GM19351 (cell line): ENCODE data around the gene PNISR.
A peak's percentile ranks its signal among the peaks of the same experiment; 100 is the strongest.

Source experiments
- ATAC-seq: cut with Tn5 transposase; IDR thresholded peaks from one replicate; pipeline ENCODE4 v1.9.1; 2021; ENCODE audit warnings: mild to moderate bottlenecking, moderate library complexity; ENCODE audit not compliant: unreplicated experiment

Gene PNISR

DNA sequence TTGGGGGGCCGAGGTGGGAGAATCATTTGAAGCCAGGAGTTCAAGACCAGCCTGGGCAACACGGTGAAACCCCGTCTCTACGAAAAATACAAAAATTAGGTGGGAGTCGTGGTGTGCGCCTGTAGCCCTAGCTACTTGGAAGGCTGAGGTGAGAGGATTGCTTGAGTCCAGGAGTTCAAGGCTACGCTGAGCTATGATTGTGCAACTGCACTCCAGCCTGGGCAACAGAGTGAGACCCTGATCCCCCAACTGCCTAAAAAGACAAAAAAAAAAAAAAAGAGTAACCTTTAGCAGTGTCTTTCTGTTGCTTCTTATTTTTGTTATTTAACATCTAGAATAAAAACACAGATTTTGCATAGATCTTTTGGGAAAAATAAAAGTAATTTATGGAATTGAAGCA, 18.0 kb downstream of the PNISR start:
- no peak for ATAC-seq

DNA sequence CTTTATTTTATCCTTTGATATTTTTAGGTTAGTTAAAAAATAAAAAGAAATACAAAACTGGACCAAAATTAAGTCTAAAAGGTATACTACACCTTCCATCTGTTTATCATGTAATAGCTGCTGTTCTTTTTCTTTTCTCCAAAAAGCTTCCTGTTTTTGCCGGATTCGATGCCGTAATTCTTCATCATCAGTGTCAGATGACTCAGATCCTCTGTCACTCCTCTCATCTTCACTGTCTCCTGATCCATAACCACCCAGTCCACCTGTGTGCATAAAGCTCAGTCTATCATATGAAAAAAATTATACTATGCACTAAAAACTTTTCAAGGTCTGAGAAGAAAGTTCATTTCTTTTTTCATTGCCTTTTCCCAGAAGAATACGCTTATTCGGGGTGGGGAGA, 22.7 kb downstream of the PNISR start:
- ATAC-seq, result no peak

DNA sequence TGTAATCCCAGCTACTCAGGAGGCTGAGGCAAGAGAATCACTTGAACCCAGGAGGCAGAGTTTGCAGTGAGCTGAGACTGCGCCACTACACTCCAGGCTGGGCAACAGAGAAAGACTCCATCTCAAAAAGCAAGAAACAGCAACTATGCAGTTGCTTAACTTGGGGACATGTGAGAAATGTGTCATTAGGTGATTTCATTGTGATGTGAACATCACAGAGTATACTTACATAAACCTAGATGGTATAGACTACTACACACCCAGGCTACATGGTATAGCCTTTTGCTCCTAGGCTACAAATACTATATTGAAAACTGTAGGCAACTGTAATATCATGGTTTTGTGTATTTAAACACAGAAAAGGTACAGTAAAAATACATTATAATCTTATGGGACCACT, 27.8 kb downstream of the PNISR start:
- no peak for ATAC-seq

DNA sequence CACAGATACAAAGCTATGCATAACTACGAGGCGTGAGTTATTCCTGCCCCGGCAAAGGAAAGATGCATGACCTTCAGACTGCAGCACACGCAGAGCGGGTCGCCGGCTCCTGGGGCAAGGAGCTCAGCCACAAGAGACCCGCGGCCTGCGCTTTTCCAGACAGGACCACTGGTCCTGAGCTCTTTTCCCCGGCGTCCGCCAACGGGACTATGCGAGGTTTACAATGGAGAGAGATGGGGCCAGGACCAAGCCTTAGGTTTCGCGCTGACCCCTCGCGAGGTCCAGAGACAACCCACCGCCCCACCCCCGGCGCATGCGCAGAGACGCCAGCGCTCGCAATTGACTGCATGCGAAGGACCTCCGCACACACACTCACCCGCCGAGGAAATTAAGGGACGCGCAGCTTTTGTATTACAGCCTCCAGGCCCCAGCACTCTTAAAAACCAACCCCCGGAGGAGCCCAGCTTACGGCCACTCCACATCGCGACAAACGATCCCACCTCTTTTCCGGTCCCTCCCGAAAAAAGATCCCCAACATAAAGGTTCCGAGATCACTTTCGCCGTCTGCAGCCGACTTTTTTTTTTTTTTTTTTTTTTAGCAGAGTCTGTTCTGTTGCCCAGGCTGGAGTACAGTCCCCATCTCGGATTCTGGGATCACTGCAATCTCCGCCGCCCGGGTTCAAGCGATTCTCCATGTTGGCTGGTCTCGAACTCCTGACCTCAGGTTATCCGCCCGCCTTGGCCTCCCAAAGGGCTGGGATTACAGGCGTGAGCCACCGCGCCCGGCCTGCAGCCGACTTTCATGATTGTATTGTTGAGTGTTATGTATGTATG, 31.2 kb downstream of the PNISR start, which contains the start of gene COQ3:
Gene COQ3, minus strand, starts transcription at position 498 of the 834 bp plus-strand sequence. Its CDS starts 16 bp downstream, at position 482.
- peak; percentile 75 for ATAC-seq

DNA sequence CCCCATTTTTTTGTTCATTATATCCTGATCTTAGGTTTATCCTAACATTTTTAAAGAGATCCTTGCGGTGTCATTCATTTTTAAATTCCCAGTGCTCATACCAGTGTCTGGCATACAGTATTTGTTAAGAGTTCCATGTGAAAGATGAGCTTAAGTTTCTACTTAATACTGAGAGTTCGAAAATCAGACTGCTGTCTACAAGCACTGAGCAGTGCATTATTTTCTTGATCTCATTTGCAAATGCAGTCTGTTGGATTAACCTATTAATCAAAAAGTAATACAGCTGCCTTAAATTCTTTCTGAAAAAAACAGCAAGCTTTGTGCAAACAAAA, 31.8 kb downstream of the PNISR start:
- peak; percentile 32 for ATAC-seq

DNA sequence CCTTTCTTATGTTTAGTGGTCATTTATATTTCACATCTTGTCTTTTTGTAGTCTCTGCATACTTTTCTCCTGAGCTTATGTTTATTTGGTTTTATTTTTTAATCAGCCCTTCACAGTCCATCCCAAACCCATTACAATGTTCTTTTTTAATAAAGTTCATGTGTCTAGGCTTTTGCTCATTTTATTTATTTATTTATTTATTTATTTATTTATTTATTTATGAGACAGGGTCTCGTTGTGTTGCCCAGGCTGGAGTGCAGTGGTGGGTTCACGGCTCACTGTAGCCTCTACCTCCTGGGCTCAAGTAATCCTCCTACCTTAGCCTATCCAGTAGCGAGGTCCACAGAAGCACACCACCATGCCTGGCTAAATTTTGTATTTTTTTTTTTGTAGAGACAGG, 34.2 kb downstream of the PNISR start:
- ATAC-seq, result no peak

DNA sequence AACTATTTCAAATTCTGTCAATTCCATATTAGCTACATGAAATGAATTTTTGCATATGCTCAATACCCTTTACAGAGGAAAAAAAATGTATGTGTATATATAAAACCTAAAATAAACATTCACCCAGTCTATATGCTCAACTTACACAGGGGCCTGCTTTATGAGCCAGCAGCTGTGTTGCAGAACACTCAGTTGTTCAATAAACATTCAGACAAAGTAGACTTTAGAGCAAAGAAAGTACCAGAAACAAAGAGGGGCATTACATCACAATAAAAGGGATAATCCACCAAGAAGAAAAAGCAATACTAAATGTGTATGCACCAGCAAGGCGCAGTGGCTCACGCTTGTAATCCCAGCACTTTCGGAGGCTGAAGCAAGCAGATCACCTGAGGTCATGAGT, 40.6 kb downstream of the PNISR start:
- no peak for ATAC-seq

DNA sequence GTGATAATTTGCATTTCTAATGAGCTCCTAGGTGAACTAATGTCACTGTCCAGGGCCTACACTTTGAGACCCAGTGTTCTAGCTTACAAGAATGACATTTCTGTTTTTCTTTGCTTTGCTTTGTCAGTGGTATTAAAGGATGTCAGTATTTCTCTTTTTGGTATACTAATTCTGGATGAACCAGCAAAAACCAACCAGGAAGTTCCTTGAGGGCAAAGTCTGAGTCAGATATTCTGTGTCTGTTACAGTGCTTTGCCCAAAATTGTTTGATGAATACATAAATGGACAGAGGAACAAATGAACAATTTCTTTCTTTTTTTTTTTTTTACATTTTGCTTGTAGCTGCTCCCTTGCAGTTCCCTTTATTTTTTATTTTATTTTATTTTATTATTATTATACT, 46.5 kb downstream of the PNISR start:
- ATAC-seq, result no peak

DNA sequence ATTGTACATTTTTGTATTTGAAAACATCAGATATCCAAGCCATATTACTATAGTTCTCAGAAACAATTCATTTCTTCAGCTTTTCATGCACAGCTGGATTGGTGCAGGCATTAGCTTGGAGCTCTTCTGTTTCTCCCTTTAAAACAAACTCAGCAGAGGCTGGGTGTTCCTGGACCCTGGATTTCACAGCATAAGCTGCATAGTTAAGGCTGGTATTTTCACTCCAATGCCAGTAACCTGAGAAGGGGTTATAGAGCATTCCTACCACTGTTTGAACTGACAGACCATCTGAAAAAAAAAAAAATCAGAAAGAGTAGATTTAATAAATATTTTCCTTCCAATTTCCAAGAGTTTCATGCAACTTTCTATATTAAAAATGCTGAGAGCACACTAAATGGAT, 55.6 kb downstream of the PNISR start:
- ATAC-seq, result no peak

DNA sequence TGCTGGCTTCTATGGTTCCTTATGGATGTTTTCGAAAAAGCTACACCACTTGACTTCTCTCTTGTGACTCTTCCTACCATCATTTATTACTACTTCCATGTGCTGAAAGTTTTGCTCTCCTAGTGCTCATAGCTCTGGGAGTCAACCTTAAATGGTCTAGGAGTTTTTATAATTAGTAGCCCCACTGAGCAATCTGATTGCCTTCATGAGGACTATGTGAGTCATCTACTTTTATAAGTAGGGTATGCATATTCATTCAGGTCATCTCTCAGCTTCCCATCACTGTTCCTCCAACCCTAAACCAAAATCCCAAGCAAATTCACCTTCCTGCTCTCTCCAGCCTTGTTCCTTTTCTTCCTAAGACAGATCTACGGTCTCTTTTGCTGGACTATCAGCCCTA, 58.3 kb downstream of the PNISR start:
- ATAC-seq, result no peak

DNA sequence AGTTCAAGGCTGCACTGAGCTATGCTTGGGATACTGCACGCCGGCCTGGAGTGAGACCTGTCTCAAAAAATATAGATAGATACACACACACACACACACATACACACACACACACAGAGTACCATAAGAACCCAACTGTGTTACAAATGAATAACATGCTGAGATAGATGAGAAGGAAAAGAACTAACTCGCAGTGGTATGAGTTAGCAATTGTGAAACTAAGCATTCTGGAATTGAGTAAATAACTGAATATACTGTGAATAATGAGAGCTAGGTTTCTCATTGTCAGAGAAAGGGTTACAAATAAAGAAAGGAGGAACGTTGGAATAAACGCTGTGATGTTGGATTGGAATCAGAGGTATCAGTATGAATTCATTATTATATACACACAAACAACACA, 61.1 kb downstream of the PNISR start:
- peak; percentile 88 for ATAC-seq

DNA sequence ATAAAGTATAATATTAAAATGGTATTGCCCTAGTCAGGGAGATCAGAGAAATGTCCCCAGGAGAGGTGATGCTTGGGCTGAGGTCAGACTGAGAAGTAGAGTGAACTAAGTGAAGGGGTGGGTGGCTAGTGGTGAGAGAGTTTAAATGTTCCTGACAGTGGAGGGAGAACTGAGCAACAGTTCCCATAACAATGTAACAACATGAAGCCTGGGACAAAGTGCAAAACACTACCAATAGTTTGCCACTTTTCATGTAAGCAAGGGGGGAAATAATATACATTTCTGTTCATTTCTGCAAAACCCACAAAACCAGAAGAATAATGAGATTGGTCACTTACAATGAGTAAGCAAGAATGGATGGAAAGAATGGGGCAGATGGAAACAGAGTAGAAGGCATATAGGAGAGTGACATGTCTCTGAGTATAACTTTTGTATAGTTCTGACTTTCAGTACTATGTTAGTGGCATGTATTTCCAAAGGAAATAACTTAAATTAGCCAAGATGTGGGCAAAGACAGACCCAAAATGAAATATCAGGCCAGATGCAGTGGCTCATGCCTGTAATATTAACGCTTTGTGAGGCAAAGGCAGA, 62.3 kb downstream of the PNISR start:
- peak; percentile 34 for ATAC-seq

DNA sequence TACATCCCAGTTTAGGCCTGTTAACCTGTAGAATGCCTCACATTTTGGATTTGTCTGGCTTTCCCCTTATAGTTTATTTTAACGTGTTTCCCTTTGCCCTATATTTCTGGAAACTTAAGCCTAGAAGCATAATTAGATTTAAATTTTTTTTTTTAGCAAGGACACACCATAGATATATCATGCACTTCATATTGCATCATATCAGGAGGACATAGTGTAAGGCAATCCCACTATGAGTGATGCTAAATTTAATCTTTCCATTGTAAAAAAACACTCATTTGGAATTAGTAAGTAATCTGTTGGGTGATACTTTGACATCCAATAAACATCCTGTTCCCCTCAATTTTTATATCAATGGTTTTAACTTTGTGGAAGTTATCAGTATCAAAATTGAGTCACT, 65.3 kb downstream of the PNISR start:
- no peak for ATAC-seq

DNA sequence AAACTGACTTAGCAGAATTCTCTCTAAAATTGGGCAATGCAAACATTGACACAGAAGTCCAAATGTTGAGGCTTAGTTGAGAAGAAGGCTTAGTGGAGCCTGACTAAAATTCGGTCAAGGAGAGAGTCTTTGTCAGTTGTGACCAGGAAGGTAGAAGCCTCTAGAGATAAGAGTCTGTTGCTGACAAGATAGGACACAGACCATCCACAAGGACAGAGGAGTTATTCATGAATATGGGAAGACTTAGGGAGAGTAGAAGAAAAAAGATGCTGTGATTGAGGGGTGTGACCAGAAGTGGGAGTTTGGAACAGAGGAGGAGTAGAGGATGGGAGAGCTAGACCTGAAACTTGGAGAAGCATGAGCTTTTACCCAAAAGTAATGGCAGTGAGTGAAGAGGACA, 68.5 kb downstream of the PNISR start:
- no peak for ATAC-seq

DNA sequence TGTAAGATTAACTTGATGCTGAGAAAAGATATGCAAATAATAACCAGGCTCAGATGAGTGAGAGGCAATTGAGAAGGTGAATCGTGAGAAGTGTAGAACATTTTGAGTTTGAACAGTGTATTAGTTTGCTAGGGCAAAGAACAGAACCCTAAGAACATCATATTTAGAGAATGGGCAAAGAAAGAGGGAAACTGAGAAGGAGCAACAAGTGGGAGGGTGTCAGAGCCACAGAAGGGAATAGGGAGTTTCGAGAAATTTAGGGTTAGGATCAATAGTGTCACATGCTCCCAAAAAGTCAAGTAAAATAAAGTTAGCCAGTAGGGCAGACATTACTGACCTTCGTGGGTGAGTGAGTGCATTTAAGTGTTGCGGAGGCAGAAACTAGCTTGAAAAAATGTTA, 70.1 kb downstream of the PNISR start:
- no peak for ATAC-seq

DNA sequence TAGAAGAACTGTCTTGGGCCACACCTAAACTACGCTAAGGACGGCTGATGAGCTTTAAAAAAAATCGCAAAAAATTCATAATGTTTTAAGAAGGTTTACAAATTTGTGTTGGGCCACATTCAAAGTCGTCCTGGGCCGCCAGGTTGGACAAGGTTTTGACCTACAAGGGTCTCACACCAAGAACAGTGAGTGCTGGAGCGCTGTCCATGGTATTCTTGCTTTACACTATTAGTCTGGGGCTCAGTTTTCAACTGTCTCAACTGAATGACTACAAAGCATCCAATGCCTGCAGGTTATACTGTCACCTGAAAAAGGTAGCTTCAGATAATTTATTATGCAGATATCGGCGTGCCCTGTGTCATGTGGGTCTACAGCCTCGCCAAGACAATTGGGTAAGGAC, 72.0 kb downstream of the PNISR start:
- no peak for ATAC-seq

DNA sequence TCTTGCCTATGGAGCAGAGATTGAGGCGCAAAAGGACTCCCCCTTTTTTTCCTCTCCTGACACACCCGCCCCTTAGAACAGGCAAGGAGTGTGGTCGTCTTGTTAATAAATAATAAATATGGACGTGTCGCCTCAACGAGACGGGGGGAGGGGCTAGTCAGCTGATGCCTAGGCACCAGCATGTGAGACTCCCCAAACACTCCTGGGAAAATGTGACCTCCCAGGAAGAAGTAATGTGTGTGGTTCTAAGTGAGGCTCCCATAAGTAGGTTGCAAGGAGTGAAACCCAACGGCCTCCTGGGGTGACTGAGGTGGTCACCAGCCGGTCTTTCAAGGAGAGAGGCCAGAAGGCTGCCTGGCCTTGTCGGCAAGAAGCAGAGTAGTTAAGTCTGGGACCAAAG, 74.5 kb downstream of the PNISR start:
- ATAC-seq, result no peak

DNA sequence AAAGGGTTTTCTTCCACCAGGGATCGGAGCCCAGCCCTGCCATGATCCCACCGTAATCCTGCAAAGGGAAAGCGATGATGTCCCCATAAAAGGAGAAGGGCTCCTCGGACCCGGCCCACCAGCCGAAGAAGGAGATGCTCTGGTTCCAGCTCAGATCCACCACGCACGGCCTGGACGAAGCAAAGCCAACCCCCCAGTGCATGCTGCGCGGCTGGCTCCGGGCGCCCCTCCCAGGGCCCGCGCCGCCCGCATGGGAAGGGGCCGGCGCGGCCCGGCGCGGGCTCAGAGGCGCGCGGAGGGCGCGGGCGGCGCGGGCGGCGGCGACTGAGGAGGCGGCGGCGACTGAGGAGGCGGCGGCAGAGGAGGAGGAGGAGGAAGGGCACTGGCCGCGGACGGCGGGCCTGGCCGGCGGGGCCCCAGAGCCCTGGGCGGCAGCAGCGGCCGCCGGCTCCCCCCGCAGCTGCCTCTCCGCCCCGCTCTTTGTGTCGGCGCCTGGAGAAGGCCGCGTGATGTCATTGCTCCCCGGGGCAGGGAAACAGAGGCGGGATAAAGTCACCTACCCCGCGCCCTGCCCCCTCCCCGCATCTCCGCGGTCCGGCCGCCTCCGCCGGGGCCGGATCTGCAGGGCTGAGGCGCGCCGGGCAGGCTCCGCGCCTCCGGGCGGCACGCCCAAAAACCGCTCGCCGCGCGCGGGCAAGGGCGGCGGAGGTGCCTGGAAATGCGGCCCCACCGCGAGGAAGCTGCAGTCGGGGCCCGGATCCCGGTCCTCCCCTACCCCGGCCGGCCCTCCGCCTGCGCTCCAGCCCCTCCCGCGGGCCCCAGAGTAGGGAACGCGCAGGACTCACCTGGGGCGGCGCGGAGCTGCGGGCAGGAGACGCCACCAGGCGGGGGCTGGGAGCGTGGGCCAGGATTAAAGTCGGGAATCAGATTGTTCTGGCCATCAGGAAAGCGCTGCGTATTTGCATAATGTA, 75.7 kb downstream of the PNISR start, which contains the start of gene FAXC:
Gene FAXC, minus strand, starts transcription at position 504 of the 971 bp plus-strand sequence. Its CDS starts 302 bp downstream, at position 202.
- peak; percentile 54 for ATAC-seq

DNA sequence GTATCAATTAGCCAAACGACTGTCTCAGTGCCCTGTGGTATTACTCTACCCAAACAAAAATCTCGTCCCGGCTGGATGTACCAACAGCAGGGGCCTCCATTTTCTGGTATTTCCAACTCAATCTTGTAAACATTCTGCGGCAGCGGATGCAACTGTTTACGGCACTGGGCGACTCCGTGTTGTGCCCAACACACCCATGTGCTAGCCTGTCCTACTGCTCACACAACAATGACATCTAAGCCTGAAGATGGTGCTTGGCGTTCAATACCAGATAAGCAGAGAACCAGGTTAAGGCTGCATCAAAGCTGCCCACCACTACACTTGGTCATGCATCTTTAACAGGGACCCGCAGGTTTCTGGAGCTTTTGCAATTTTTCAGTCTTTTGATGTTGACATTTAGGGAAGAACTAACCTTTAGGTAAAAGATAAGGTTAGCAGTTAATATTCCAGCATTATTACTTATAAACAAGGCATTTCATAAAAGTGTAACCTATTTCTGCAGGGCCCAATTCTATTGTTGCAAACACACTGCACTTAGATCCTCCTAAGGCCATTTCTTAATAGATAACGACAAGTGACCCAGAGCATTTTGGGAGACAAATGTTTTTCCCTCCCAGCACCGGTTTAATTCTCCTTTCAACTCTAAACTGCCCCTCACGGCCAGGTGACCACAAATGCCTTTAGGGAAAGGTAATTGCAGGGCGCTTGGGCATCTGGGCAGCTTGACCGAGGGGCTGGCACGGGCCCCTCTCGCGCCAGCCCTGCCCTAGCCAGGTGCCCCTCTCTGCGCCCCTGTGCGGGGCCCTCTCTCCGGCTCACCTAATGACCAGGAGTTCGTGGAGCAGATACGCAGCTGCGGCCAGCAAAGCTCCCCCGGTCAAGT, 76.6 kb downstream of the PNISR start:
- no peak for ATAC-seq
